Adrenal gland (tissue), 5 donors: ENCODE results near the gene CCNI.

Experiments
- CTCF ChIP-seq, 6 experiments: fragments of 450-650 bp in 4 of 6; fragments of 200-600 bp in 2 of 6; sonication (generic) in 1 of 6; IDR thresholded peaks; 1 replicate in 5 of 6; 2 replicates in 1 of 6; pipeline versions ENCODE4 v1.5.1 to v1.8.0; 2016 to 2021; ENCODE audit warnings: antibody characterized with exemption in 6 of 6, mild to moderate bottlenecking in 2 of 6, moderate library complexity in 1 of 6
- POLR2A ChIP-seq, 2 donors: fragments of 450-650 bp; IDR thresholded peaks; one replicate each; pipeline ENCODE4 v1.6.1; 2017; ENCODE audit warnings: antibody characterized with exemption in 2 of 2, mild to moderate bottlenecking in 2 of 2, moderate library complexity in 1 of 2
- donor health status: DM: no; HTN: no; CAD: no.

DNA sequence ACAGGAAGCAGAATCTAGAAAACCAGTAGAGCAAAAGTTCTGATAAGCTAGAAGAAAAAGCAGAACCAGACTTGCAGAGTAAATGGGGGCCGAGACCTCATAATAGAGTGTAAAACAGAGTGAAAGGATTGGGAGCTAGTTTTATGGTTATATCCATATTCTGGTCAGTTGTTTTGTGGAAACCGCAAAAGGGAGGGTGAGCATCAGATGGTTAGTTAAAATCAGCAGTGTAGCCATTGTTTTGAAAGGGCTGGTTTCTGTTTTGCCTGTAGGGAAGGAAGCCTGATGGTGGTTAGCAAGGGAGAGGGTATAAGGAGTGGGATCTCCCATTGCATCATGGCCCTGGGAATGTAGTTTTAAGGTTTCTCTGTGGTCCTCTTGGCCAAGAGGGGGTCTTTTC is 17.2 kb upstream of the CCNI start:
- TF ChIP-seq CTCF (IDR thresholded peaks at IDR 0.05) (no peak), POLR2A (IDR thresholded peaks at IDR 0.05) (no peak)
